GM13977 (cell line): ENCODE results near the gene SMARCC2.

ENCODE experiments used
- DNase-seq: peaks from one replicate; pipeline ENCODE4 v3.0.0; 2012; ENCODE audit warnings: low spot score
- in situ Hi-C: fragments of 300-500 bp; cut with MboI; formaldehyde crosslinking; loops from one replicate; pipeline ENCODE4 v1.12.0; 2022; ENCODE audit warnings: low sequenced_read_pairs, low pct_unique_long_range_greater_than_20kb, mixed read lengths, inconsistent platforms; ENCODE audit not compliant: unreplicated experiment
- TF ChIP-seq, protein P1 (sequence below): IDR thresholded peaks from 2 replicates; pipeline ENCODE4 v1.5.1; 2012; ENCODE audit warnings: mild to moderate bottlenecking, control low read depth; ENCODE audit not compliant: insufficient read depth; ENCODE audit errors: extremely low read depth, missing control alignments

SMARCC2 gene

GRCh38 chr12:56143870-56144269 is 45.4 kb downstream of the SMARCC2 start:
- TF ChIP-seq, protein P1, sequence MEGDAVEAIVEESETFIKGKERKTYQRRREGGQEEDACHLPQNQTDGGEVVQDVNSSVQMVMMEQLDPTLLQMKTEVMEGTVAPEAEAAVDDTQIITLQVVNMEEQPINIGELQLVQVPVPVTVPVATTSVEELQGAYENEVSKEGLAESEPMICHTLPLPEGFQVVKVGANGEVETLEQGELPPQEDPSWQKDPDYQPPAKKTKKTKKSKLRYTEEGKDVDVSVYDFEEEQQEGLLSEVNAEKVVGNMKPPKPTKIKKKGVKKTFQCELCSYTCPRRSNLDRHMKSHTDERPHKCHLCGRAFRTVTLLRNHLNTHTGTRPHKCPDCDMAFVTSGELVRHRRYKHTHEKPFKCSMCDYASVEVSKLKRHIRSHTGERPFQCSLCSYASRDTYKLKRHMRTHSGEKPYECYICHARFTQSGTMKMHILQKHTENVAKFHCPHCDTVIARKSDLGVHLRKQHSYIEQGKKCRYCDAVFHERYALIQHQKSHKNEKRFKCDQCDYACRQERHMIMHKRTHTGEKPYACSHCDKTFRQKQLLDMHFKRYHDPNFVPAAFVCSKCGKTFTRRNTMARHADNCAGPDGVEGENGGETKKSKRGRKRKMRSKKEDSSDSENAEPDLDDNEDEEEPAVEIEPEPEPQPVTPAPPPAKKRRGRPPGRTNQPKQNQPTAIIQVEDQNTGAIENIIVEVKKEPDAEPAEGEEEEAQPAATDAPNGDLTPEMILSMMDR: no peak
- in situ Hi-C loops: no loop called here
- no peak for DNase-seq

- no peak for DNase-seq
- TF ChIP-seq, protein P1: no peak
- in situ Hi-C loops: no loop called here
These were observed 46.1 kb downstream of the SMARCC2 start for GRCh38 chr12:56143217-56143616.

- TF ChIP-seq, protein P1: no peak
- no peak for DNase-seq
- in situ Hi-C loops: no loop called here
These were observed 47.1 kb downstream of the SMARCC2 start for GRCh38 chr12:56141946-56142784.

GRCh38 chr12:56137853-56138571 is 51.3 kb downstream of the SMARCC2 start:
- in situ Hi-C loops: no loop called here
- TF ChIP-seq, protein P1: no peak
- DNase-seq: no peak

DNA sequence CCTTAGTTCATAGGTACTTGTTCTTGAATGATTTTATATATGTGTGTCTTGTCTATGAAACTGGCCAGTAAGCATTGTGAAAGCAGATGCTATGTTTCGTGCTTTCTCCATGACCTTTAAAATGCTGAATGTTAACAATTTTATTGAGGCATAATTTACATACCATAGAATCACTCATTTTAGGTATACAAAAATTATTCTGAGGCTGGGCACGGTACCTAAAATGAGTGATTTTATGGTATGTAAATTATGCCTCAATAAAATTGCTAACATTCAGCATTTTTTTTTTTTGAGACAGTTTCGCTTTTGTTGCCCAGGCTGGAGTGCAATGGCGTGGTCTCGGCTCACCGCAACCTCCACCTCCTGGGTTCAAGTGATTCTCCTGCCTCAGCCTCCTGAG is 54.4 kb downstream of the SMARCC2 start:
- in situ Hi-C loops: no loop called here
- no peak for DNase-seq
- TF ChIP-seq, protein P1: no peak

DNA sequence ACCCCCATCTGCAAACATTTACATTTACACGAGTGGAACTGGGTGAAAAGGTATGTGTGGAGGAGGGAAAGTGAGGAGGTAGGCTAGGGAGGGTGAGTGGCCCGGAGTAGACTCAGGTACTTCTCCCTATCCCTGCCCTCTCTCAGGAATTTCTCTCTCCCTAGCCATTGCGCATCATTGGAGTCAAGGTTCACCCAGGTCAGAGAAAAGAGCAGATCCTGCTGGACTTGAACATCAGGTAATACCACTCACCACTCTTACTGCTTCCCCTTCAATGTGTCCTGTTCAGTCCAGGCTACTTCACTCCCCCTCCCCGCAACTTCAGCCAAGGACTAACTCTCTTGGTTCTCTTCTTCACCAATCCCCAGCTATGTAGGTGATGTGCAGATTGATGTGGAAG is 58.4 kb downstream of the SMARCC2 start:
- DNase-seq: no peak
- in situ Hi-C loops: no loop called here
- TF ChIP-seq, protein P1: no peak
